HepG2 (cell line): ENCODE data around the gene FBXW8. TPM values are rescaled to one million over a fixed set of nuclear protein-coding genes. Genes with fewer than 3 reads are reported as not detected.

Experiments used
- IRF9 ChIP-seq: sonication (generic); formaldehyde crosslinking; IDR thresholded peaks from 2 replicates; pipeline ENCODE4 v1.8.0; 2022; ENCODE audit warnings: missing genetic modification reagents, mild to moderate bottlenecking, borderline replicate concordance
- MAFK ChIP-seq, 2 experiments: IDR thresholded peaks in 1 of 2; conservative IDR thresholded peaks in 1 of 2; 2 replicates each; pipeline ENCODE4 v1.6.1; 2011; ENCODE audit warnings: improper control_type of control experiment in 2 of 2, low read length in 2 of 2
- PCBP2 ChIP-seq: fragments of 200-400 bp; formaldehyde crosslinking; optimal IDR thresholded peaks from 2 replicates; pipeline ENCODE3; 2018; ENCODE audit warnings: low read length, low read depth; ENCODE audit not compliant: poor library complexity, severe bottlenecking
- SP5 ChIP-seq: IDR thresholded peaks from 2 replicates; pipeline ENCODE4 v1.6.1; 2016; ENCODE audit warnings: low read depth, borderline replicate concordance
- ZBTB46 ChIP-seq: sonication (generic); formaldehyde crosslinking; IDR thresholded peaks from 2 replicates; pipeline ENCODE4 v1.4.0; 2020; ENCODE audit warnings: mild to moderate bottlenecking, missing genetic modification reagents, borderline replicate concordance
- ZEB1 ChIP-seq: IDR thresholded peaks from 2 replicates; pipeline ENCODE4 v1.6.1; 2012; ENCODE audit warnings: mild to moderate bottlenecking, low read depth, inconsistent platforms; ENCODE audit not compliant: insufficient replicate concordance
- ZNF296 ChIP-seq: sonication (generic); formaldehyde crosslinking; conservative IDR thresholded peaks from 2 replicates; pipeline ENCODE4 v1.5.0; 2020; ENCODE audit warnings: mild to moderate bottlenecking, missing genetic modification reagents
- ZNF382 ChIP-seq: sonication (generic); formaldehyde crosslinking; IDR thresholded peaks from 2 replicates; pipeline ENCODE4 v1.5.0; 2020; ENCODE audit warnings: missing genetic modification reagents, mild to moderate bottlenecking, borderline replicate concordance
- polyA plus RNA-seq, 8 experiments: library from polyadenylated mRNA; depleted of rRNA in 3 of 8; stranded (reverse) in 7 of 8; unstranded in 1 of 8; fragments of >200 nt; fragmentation: Illumina TruSeq in 4 of 8; extraction: Trizol in 4 of 8; gene quantifications; 2 replicates each; pipeline versions ENCODE4 v1.2.1 to v1.2.3, GENCODE V29; 2011 to 2016; ENCODE audit warnings: low read depth in 4 of 8, missing spikeins in 1 of 8, mixed read lengths in 1 of 8; ENCODE audit not compliant: insufficient read depth in 1 of 8
- total RNA-seq, 5 experiments: library from RNA; depleted of rRNA; stranded (reverse); fragments of >200 nt; fragmentation: Illumina TruSeq; extraction: Trizol; gene quantifications; 2 replicates each; pipeline ENCODE4 v1.2.3, GENCODE V29; 2016; ENCODE audit warnings: low read depth in 1 of 5
- TF ChIP-seq, protein P1 (sequence below): sonication (generic); formaldehyde crosslinking; IDR thresholded peaks from 2 replicates; pipeline ENCODE4 v1.4.0; 2020; ENCODE audit warnings: missing genetic modification reagents, borderline replicate concordance

The FBXW8 gene
- total and polyA plus RNA-seq, 2 of the 13 experiments (the other 11 are each of a cell fraction or from before 2014, with no cell fraction given), result 5.1 to 5.9 TPM

DNA sequence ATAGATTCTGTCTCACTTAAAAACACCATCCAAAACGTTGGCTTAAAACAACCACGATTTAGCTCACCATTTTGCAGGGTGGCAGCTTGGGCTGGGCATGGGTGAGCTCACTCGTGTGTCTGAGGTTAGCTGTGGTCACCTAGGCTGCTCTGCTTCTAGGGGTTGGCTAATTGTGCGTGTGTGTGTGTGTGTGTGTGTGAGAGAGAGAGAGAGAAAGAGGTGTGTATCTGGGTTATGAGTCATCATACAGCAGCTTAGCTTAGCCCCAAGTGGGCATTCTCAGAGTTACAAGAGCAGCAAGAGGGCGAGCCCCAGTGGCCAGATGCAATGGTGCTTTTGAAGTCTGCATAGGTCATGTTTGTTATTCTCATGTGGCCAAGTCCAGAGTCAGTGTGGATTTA lies 6.0 kb downstream of the FBXW8 start (continued):
- TF ChIP-seq ZNF296 (no peak), ZNF382 (CRISPR knock-in tag) (no peak), SP5 (CRISPR knock-in tag) (peak; percentile 17; the same call in 1 of the 2 replicates), MAFK (conservative IDR thresholded peaks at IDR 0.05 in 1 of 2, IDR thresholded peaks at IDR 0.05 in 1 of 2; ENCODE audit: low read length in 2 of 2) (no peak), ZBTB46 (CRISPR knock-in tag) (no peak), IRF9 (CRISPR knock-in tag) (no peak), ZEB1 (no peak), PCBP2 (no peak)
- TF ChIP-seq, protein P1, sequence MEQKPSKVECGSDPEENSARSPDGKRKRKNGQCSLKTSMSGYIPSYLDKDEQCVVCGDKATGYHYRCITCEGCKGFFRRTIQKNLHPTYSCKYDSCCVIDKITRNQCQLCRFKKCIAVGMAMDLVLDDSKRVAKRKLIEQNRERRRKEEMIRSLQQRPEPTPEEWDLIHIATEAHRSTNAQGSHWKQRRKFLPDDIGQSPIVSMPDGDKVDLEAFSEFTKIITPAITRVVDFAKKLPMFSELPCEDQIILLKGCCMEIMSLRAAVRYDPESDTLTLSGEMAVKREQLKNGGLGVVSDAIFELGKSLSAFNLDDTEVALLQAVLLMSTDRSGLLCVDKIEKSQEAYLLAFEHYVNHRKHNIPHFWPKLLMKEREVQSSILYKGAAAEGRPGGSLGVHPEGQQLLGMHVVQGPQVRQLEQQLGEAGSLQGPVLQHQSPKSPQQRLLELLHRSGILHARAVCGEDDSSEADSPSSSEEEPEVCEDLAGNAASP (CRISPR knock-in tag), result peak; percentile 47; the same call in 1 of the 2 replicates
